ENCODE data around the gene GFOD2.
"Not testable (repeated sequence)": the region's sequence is repeated elsewhere in the genome, so short reads cannot be mapped to it uniquely, and the experiment has no call there.

Gene GFOD2, protein sequence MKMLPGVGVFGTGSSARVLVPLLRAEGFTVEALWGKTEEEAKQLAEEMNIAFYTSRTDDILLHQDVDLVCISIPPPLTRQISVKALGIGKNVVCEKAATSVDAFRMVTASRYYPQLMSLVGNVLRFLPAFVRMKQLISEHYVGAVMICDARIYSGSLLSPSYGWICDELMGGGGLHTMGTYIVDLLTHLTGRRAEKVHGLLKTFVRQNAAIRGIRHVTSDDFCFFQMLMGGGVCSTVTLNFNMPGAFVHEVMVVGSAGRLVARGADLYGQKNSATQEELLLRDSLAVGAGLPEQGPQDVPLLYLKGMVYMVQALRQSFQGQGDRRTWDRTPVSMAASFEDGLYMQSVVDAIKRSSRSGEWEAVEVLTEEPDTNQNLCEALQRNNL

DNA sequence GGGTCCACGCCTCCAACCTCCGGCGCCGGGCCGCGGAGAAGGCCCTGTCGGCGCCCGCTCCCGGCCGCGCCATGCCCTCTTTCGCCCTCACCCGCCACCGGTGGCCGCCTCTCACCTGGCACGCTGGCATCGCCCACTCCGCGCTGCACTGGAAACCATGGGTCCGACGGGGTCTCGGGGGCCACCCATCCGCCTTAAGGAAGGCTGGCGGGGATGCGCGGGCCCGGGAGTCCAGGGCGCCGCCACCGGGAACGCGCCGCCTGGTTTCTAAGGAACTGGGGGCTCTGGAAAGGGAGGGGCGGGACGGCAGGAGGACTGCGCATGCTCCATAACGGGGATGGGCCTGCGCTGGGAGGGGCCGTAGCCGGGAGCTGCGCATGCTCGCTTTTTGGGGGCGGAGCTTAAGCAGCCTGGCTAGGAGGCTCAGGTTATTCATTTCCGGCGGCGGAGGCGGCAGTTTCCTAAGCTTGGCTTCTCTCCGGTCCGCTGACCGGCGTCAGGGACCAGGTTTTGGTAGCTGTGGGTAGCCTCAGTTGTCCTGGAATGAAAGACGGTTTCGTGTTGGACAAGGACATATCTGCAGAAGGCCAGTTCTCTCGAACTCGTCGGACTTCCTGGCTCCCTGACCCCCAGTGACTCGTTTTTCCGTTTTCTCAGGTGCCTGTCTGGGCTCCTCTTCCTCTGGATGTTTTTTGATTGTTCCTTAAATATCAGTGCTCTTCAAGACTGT lies at the start of gene GFOD2:
GFOD2 (minus strand) TSS at position 269 of the 730 bp plus-strand sequence. CDS start 33,601 bp downstream, outside the sequence.
- DNase-seq (ENCODE audit: low spot score): peak; percentile 96

- DNase-seq (ENCODE audit: low spot score): no peak
Observed at GRCh38 chr16:67767953-67768352, 48.8 kb upstream of the GFOD2 start.

- DNase-seq (ENCODE audit: low spot score): no peak
Observed at GRCh38 chr16:67766291-67766690, 47.2 kb upstream of the GFOD2 start.

GRCh38 chr16:67764158-67764667 lies 45.1 kb upstream of the GFOD2 start:
- no peak for DNase-seq (ENCODE audit: low spot score)

- no peak for DNase-seq (ENCODE audit: low spot score)
Observed at GRCh38 chr16:67763066-67763465, 44.0 kb upstream of the GFOD2 start.

DNA sequence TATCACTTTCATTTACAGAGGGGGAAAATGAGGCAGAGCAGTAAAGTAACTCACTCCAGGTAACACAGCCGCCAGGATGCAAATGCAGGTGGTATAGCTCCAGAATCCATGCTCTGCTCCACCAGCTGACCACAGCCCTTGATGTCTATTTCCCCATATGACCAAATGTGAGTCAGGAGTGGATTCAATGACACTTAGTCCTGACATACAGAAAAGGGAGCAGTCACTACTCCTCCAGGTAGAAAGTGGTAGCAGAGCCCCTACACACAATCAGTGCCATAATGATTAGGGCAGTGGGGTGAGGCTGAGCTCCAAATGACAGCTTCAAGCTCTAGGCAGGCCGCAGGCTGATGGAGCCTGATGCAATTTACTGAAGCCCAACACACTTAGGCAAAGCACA lies 43.3 kb upstream of the GFOD2 start:
- DNase-seq (ENCODE audit: low spot score): no peak

GRCh38 chr16:67761924-67762323 lies 42.8 kb upstream of the GFOD2 start:
- DNase-seq (ENCODE audit: low spot score): no peak

DNA sequence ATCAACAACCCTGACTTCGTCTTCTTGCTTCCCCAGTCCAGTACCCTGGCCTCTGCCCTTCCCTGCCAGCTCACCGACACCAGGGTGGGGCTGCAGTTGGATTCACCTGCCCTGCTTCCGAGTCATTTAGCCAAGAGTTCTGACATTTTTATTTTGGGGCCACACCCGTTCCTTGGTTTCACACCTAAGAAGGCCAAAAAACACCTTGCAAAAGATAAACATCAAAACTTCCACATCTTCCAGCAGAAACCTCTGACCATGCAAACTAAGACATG lies 41.8 kb upstream of the GFOD2 start:
- DNase-seq (ENCODE audit: low spot score): no peak

GRCh38 chr16:67760206-67760955 lies 41.3 kb upstream of the GFOD2 start:
- DNase-seq (ENCODE audit: low spot score): no peak

- no peak for DNase-seq (ENCODE audit: low spot score)
Observed at GRCh38 chr16:67758966-67759365, 39.9 kb upstream of the GFOD2 start.

DNA sequence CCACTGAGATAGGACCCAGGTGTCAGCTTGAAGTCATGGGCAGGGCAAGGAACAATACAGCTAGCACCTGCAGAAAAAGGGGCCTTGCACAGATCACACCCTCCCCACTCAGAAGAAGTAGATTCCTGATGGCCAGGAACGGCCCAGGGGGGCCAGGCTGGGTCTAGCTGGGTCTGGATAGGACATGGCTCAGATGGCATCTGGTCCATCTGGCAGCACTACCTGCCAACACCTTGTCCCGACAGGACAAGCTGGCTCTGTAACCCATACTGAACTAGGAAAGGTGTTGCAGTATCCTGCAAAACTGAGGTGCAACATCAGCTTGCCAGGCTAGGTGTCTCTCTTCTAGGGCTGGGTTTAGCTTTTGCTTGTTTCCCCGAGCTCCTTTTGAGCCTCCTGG lies 38.9 kb upstream of the GFOD2 start:
- DNase-seq (ENCODE audit: low spot score): no peak

- no peak for DNase-seq (ENCODE audit: low spot score)
Observed at GRCh38 chr16:67752641-67753040, 33.5 kb upstream of the GFOD2 start.

- not testable (repeated sequence) for DNase-seq (ENCODE audit: low spot score)
Observed at GRCh38 chr16:67751331-67751730, 32.2 kb upstream of the GFOD2 start.

DNA sequence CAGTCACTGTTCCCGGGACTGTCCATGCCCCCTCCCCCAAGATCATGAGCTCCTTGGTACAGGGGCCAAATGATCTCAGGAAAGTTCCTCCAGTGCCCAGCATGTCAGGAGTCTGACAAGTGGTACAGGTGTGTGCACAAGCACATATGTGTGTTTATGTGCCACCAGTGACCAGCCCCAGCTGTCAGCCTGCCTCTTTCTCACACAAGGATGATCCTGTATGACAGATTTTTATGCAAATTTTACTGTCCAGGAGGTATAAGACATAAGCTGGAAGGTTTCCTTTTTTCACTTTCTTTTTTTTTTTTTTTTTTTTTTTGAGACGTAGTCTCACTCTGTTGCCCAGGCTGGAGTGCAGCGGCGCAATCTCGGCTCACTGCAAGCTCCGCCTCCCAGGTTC lies 31.4 kb upstream of the GFOD2 start:
- DNase-seq (ENCODE audit: low spot score): no peak

DNA sequence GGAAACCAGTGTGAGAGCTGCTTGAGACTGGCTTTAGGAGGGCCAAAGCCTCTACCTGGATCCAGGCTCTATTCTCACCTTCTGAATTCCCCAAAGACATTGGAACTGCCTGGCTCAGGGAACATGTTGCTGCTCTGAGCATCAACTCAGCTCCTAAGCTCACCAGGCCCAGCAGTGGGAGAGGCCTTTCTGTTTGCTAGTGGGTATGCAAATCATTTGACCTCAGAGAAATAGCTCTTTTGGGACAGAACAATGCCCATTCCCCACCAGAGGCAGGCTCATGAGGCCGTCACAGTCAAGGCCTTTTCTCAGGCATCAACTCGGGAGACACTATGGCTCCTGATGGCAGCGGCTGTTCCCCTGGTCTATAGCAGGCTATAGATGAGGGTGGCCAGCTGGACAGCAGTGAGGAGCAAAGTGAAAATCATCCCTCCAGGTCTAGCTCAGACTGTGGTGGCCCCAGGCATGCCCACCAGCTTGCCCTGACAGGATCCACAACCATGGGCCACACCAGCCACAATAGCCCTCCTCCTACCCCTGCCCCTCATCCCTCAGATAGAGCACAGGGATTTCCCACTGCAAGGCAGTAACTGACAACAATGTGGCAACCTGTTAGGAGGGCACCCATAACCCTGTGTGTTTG lies 30.4 kb upstream of the GFOD2 start:
- DNase-seq (ENCODE audit: low spot score): no peak

- no peak for DNase-seq (ENCODE audit: low spot score)
Observed at GRCh38 chr16:67748834-67749233, 29.7 kb upstream of the GFOD2 start.

- DNase-seq (ENCODE audit: low spot score): no peak
Observed at GRCh38 chr16:67746846-67747245, 27.7 kb upstream of the GFOD2 start.

DNA sequence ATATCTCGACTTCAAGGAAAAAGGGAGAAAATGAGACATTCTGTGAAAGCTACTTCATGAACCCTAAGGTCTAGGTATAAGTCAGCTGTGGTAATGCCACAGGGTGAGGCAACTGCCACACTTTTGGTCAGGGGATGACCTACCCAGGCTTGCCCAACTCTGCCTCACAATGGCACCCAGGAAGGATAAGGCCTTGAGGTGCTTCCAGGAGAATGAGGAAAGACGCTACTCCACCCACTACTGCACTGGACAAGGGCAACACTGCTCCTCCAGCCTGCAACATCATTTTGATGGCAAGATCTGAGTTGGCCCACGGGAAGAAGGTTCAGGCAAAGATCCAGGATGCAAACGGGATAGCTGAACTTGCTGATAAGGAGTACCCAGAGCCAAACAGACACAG lies 22.0 kb upstream of the GFOD2 start:
- no peak for DNase-seq (ENCODE audit: low spot score)

GRCh38 chr16:67740391-67740790 lies 21.3 kb upstream of the GFOD2 start:
- DNase-seq (ENCODE audit: low spot score): no peak

GRCh38 chr16:67736858-67737257 lies 17.7 kb upstream of the GFOD2 start:
- DNase-seq (ENCODE audit: low spot score): no peak

- no peak for DNase-seq (ENCODE audit: low spot score)
Observed at GRCh38 chr16:67734731-67735201, 15.7 kb upstream of the GFOD2 start.

Data from CD4-positive, alpha-beta T cell treated with Interleukin-15 for 4 hours (primary cell).